Muscle of leg (tissue), 11 donors: ENCODE measurements around the gene ANKRD10. TPM values are rescaled to one million over a fixed set of nuclear protein-coding genes. Genes with fewer than 3 reads are reported as not detected.

Experiments
- DNase-seq: peaks from one replicate; pipeline ENCODE4 v3.0.0; 2013
- H3K27ac ChIP-seq: one replicate; pipeline ENCODE4 v1.5.1; 2013; ENCODE audit warnings: mild to moderate bottlenecking, low read length, control low read depth
- H3K27me3 ChIP-seq: one replicate; pipeline ENCODE4 v1.6.1; 2013; ENCODE audit warnings: low read length; ENCODE audit not compliant: control insufficient read depth, insufficient read depth
- H3K36me3 ChIP-seq: one replicate; pipeline ENCODE4 v1.6.1; 2013; ENCODE audit warnings: low read length; ENCODE audit not compliant: control insufficient read depth, insufficient read depth
- H3K4me1 ChIP-seq: one replicate; pipeline ENCODE4 v1.6.1; 2013; ENCODE audit warnings: low read length; ENCODE audit not compliant: control insufficient read depth, insufficient read depth
- H3K4me3 ChIP-seq: one replicate; pipeline ENCODE4 v1.5.1; 2013; ENCODE audit warnings: low read length, control low read depth
- H3K9me3 ChIP-seq: replicated peaks from 2 replicates; pipeline ENCODE4 v1.6.1; 2013; ENCODE audit warnings: low read depth, low read length; ENCODE audit not compliant: control insufficient read depth
- WGBS: methylation state at CpG from one replicate; pipeline ENCODE4 v1.1.5; 2013; ENCODE audit warnings: missing lambda C conversion rate; ENCODE audit not compliant: insufficient coverage; 5-methylcytosine and 5-hydroxymethylcytosine counted together
- polyA plus RNA-seq, 8 donors: library from polyadenylated mRNA; unstranded; fragments of 120-200 nt; gene quantifications; one replicate each; pipeline versions ENCODE4 v1.2.1 to v1.2.3, GENCODE V29; 2013; ENCODE audit warnings: inconsistent platforms in 1 of 8, low replicate concordance in 1 of 8; ENCODE audit not compliant: insufficient read length in 8 of 8, insufficient read depth in 1 of 8
- total RNA-seq: library from RNA; stranded (reverse); fragments of 120-200 nt; gene quantifications from one replicate; pipeline ENCODE4 v1.2.4, GENCODE V29; 2013

Gene ANKRD10
- total and polyA plus RNA-seq, 9 donors = 128 to 282 (median 177) TPM

DNA sequence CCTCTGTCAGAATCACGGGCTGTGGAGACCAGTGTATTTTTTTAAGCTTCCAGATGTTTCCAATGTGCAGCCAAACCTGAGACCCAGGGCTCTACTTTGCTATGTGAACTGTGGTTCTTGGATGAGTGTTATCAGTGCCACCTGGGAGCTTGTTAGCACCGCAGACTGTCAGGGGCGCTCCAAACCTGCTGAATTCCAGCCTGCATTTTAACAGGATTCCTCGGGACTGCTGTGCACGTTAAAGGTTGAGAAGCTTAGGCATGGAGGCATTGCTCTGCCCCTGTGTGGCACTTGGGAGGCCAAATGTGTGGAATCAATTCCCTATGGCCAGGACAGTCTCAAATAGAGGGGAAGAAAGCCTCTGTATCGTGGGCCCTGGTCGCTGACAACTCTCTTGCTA is 80.3 kb downstream of the ANKRD10 start:
- H3K4me3 ChIP-seq = no peak overlapping the region
- H3K36me3 ChIP-seq = no peaks in the 10 kb centered on the region
- DNase-seq = no peak
- no peaks in the 10 kb centered on the region for H3K9me3 ChIP-seq
- H3K4me1 ChIP-seq = peaks cover 4% of the 10 kb centered on the region
- WGBS = 54% methylated on average over 3 of the region's 7 CpGs
- H3K27ac ChIP-seq = no peak overlapping the region
- peaks cover 27% of the 10 kb centered on the region for H3K27me3 ChIP-seq

DNA sequence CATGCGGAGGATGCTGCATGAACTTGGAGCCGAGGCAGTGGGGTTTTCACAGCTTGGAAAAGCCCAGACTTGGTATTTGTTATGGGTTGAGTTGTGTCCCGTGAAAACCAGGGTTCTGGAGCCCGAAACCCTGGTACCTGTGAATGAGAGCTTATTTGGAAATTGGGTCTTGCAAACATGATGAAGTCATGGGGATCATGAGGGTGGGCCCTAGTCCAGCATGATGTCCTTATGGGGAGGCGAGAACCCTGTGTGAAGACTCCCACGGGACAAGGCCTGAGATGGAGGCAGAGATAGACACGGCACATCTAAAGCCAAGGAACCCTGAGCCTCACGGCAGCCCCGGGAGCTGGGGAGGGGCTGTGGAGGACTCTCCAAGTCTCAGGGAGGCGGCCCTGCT is 82.3 kb downstream of the ANKRD10 start:
- Histone ChIP-seq H3K27ac (no peak overlapping the region), H3K4me1 (peaks cover 4% of the 10 kb centered on the region), H3K4me3 (no peak overlapping the region), H3K27me3 (peaks cover 27% of the 10 kb centered on the region), H3K9me3 (no peaks in the 10 kb centered on the region), H3K36me3 (no peaks in the 10 kb centered on the region)
- no peak for DNase-seq
- 63% methylated on average over 9 of the region's 10 CpGs for WGBS

DNA sequence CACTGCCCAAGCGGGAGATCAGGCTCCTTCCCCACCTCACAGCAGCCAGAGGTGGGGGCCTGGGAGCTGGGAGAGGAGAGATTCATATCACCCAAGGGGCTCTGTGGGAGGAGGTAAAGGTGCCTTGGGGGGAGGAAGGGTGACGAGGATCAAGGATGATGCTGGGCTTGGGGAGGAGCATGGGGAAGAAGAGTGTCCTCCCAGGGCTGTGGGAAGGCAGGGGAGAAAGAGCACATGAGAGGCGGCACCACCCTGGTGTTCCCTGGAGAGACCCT is 82.7 kb downstream of the ANKRD10 start:
- Histone ChIP-seq H3K4me1 (peaks cover 4% of the 10 kb centered on the region), H3K36me3 (no peaks in the 10 kb centered on the region), H3K9me3 (no peaks in the 10 kb centered on the region), H3K27ac (no peak overlapping the region), H3K4me3 (no peak overlapping the region), H3K27me3 (peaks cover 27% of the 10 kb centered on the region)
- no peak for DNase-seq
- 78% methylated on average over 2 of the region's 3 CpGs for WGBS

DNA sequence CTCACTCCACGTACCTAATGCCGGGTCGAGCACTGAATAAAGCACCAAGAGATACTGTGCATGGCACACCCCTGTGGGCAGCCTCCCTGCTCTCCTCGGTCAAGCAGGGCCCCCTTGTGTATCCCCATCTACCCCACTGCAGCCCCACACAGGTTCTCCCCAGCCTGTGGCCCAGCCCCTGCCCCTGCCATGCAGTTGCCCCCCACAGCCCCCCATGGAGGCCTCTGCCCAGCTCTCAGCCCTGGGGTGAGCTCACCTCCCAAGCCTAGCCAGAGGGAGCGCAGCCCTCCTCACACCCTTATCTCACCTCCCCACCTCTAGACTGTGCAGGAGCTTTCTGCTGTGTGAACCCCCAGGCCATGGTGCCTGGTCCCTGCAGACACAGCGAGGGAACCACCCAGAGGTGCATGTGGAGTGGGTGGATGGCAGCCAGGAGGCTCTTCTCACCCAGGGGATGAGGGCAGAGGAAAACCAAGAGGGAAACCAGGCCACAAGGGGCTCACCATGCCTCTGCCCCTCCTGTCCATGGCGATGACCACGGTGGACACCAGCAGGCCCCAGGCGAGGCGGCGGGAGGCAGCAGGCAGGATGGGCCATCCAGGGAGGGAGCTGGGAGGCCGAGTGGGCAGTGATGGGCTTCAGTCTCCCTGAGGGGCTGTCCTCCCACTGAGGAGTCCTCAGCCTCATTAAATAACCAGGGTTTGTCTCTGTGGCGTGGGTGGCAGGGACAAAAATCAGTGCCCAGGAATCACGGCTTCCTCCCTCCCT is 83.2 kb downstream of the ANKRD10 start:
- H3K27me3 ChIP-seq = peaks cover 27% of the 10 kb centered on the region
- 80% methylated on average over 8 of the region's 14 CpGs for WGBS
- H3K4me1 ChIP-seq = peaks cover 4% of the 10 kb centered on the region
- no peaks in the 10 kb centered on the region for H3K9me3 ChIP-seq
- H3K36me3 ChIP-seq = no peaks in the 10 kb centered on the region
- no peak overlapping the region for H3K27ac ChIP-seq
- no peak overlapping the region for H3K4me3 ChIP-seq
- no peak for DNase-seq

DNA sequence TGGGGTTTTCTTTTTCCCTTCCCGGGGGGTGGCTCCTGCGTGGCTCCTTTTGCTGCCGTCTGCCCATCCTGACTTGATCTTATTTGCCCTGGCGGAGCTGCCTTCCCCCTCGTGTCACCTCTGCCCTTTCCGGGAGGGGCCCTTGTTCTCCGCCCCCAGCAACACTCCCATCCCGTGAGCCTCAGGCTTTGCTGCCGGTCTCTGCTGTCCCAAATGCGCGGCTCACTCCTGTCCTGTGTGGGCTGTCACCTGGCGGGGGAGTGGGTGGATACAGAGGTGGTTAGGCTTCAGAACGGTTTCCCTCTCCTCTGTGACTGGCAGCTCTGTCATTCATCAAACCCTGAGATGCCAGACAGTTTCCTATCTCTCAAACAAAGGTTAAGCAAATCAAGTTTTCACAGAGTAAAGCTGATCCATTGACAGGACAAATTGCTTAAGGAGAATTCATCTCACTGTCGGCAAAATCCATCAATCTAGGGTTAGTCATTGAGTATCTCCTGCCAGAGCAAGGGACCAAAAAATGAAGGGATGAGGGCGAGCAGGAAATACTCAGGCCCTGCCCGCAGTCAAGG is 84.0 kb downstream of the ANKRD10 start:
- no peak for DNase-seq
- H3K27me3 ChIP-seq = peaks cover 27% of the 10 kb centered on the region
- WGBS = 61% methylated on average over 7 of the region's 16 CpGs
- H3K9me3 ChIP-seq = no peaks in the 10 kb centered on the region
- no peak overlapping the region for H3K4me3 ChIP-seq
- H3K36me3 ChIP-seq = no peaks in the 10 kb centered on the region
- peaks cover 4% of the 10 kb centered on the region for H3K4me1 ChIP-seq
- H3K27ac ChIP-seq = no peak overlapping the region

DNA sequence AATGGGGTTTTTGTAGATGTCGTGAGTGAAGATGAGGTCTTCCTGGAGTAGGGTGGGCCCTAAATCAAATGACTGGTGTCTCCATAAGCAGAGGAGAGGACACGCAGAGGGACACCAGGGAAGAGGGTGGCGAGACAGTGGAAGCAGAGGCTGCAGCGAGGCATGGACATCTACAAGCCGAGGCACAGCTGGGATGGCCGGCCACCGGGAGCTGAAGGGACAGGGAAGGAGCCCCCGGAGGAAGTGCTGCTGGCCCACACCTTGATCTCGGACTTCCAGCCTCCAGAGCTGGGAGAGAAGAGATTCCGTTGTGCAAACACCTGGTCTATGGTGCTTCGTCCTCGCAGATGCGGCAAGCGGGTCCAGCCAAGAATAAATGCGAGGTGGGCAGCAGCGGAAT is 84.5 kb downstream of the ANKRD10 start:
- no peaks in the 10 kb centered on the region for H3K36me3 ChIP-seq
- 82% methylated on average over 16 of the region's 16 CpGs for WGBS

DNA sequence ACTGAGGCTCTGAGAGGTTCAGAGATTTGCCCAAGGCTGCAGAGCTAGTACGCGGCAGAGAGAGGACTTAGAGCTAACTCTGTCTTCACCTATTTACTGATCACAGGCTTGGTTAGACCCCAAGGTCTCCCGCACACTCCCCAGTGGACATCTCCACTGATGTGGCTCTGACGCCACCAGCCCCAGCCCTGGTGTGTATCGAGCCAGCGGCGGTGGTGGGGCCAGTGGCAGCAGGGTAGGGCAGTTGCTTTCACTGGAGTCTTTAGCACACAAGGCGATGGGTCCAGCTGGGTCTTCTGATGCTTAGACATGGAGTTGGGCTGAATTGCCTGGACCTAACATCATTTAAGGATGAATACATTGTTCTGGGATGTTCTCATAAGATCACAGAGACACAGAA is 85.4 kb downstream of the ANKRD10 start:
- Histone ChIP-seq H3K4me3 (no peak overlapping the region), H3K27ac (no peak overlapping the region), H3K27me3 (peaks cover 23% of the 10 kb centered on the region), H3K36me3 (no peaks in the 10 kb centered on the region), H3K9me3 (no peaks in the 10 kb centered on the region), H3K4me1 (peaks cover 4% of the 10 kb centered on the region)
- no peak for DNase-seq
- 92% methylated on average over 8 of the region's 8 CpGs for WGBS

More for the DNA sequence above, 84.5 kb downstream of the ANKRD10 start:
- DNase-seq = no peak
- H3K4me1 ChIP-seq = peaks cover 4% of the 10 kb centered on the region
- no peak overlapping the region for H3K4me3 ChIP-seq
- no peak overlapping the region for H3K27ac ChIP-seq
- H3K27me3 ChIP-seq = peaks cover 27% of the 10 kb centered on the region
- H3K9me3 ChIP-seq = no peaks in the 10 kb centered on the region

DNA sequence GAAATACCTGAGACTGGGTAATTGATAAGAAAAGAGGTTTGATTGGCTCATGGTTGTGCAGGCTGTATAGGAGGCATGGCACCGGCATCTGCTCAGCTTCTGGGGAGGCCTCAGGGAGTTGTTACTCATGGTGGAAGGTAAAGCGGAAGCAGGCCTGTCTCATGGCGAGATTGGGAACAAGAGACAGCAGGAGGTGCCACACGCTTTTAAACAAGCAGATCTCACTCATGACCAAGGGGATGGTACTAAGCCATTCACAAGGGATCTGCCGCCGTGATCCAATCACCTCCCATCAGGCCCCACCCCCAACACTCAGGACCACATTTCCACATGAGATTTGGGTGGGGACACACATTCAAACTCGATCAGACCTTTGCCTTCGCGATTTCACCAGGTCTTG is 86.2 kb downstream of the ANKRD10 start:
- Histone ChIP-seq H3K9me3 (no peaks in the 10 kb centered on the region), H3K27me3 (peaks cover 21% of the 10 kb centered on the region), H3K4me1 (peaks cover 4% of the 10 kb centered on the region), H3K27ac (no peak overlapping the region), H3K4me3 (no peak overlapping the region), H3K36me3 (no peaks in the 10 kb centered on the region)
- DNase-seq = no peak
- WGBS = 86% methylated on average over 6 of the region's 9 CpGs

Other genes with a start within 250 kb of the ANKRD10 start
- 49.1 TPM for gene CARS2, start 209.0 kb downstream of the ANKRD10 start, total RNA-seq
- 10 to 100 TPM; 37.7 to 73.2 (median 51.9) TPM for gene CARS2, start 209.0 kb downstream of the ANKRD10 start, polyA plus RNA-seq
- 6.0 TPM for gene ING1, start 201.4 kb downstream of the ANKRD10 start, total RNA-seq
- gene ING1, start 201.4 kb downstream of the ANKRD10 start, polyA plus RNA-seq = 10 to 100 TPM in 7 of 8 donors, 1 to 10 TPM in 1; 9.8 to 16.9 (median 14.1) TPM
- gene ARHGEF7, start 200.2 kb upstream of the ANKRD10 start, total RNA-seq = 52.3 TPM
- 10 to 100 TPM; 56.4 to 80.8 (median 67.7) TPM for gene ARHGEF7, start 200.2 kb upstream of the ANKRD10 start, polyA plus RNA-seq